Tibial nerve (tissue), 4 donors: Measurements from ENCODE around the gene VWA7. TPM values are rescaled to one million over a fixed set of nuclear protein-coding genes. Genes with fewer than 3 reads are reported as not detected.

Source experiments
- DNase-seq, 2 donors: peaks; one replicate each; pipeline ENCODE4 v3.0.0-alpha.2; 2019; ENCODE audit warnings: low spot score in 2 of 2
- H3K27ac ChIP-seq, 4 donors: fragments of 200-600 bp; sonication (generic) in 3 of 4; one replicate each; pipeline ENCODE4 v1.5.1; 2017 to 2019; ENCODE audit warnings: mild to moderate bottlenecking in 1 of 4
- H3K27me3 ChIP-seq, 2 donors: fragments of 200-600 bp; sonication (generic) in 1 of 2; one replicate each; pipeline versions ENCODE4 v1.5.1 to v1.6.0; 2017 to 2019
- H3K36me3 ChIP-seq, 3 donors: fragments of 200-600 bp; sonication (generic); one replicate each; pipeline ENCODE4 v1.5.1; 2018 to 2019
- H3K4me1 ChIP-seq, 4 donors: fragments of 200-600 bp; sonication (generic) in 3 of 4; one replicate each; pipeline ENCODE4 v1.5.1; 2017 to 2019
- H3K4me3 ChIP-seq, 4 donors: fragments of 200-600 bp; sonication (generic) in 3 of 4; one replicate each; pipeline ENCODE4 v1.5.1; 2017 to 2019; ENCODE audit warnings: mild to moderate bottlenecking in 1 of 4, moderate library complexity in 1 of 4
- H3K9me3 ChIP-seq, 4 donors: fragments of 200-600 bp; sonication (generic) in 3 of 4; one replicate each; pipeline ENCODE4 v1.5.1; 2017 to 2019
- CTCF ChIP-seq, 5 experiments: fragments of 200-600 bp in 3 of 5; fragments of 450-650 bp in 2 of 5; sonication (generic) in 3 of 5; IDR thresholded peaks; one replicate each; pipeline ENCODE4 v1.5.1; 2016 to 2019; ENCODE audit warnings: antibody characterized with exemption in 5 of 5, mild to moderate bottlenecking in 3 of 5, moderate library complexity in 2 of 5
- EP300 ChIP-seq, 2 donors: sonication (generic); formaldehyde crosslinking; IDR thresholded peaks; one replicate each; pipeline ENCODE4 v1.6.1; 2017; ENCODE audit warnings: antibody characterized with exemption in 2 of 2, mild to moderate bottlenecking in 1 of 2
- POLR2A ChIP-seq, 2 donors: fragments of 450-650 bp; IDR thresholded peaks; one replicate each; pipeline ENCODE4 v1.6.1; 2017; ENCODE audit warnings: antibody characterized with exemption in 2 of 2, mild to moderate bottlenecking in 2 of 2, moderate library complexity in 2 of 2
- WGBS, 2 donors: methylation state at CpG; one replicate each; pipeline ENCODE4 v1.1.5; 2018; 5-methylcytosine and 5-hydroxymethylcytosine counted together
- total RNA-seq, 4 donors: library from RNA; depleted of rRNA; stranded (reverse); fragments of >200 nt; gene quantifications; one replicate each; pipeline ENCODE4 v1.1.0, GENCODE V29; 2016

Gene VWA7
- total RNA-seq, 4 donors from 2014 or later = 0.21 to 0.66 (median 0.35) TPM

DNA sequence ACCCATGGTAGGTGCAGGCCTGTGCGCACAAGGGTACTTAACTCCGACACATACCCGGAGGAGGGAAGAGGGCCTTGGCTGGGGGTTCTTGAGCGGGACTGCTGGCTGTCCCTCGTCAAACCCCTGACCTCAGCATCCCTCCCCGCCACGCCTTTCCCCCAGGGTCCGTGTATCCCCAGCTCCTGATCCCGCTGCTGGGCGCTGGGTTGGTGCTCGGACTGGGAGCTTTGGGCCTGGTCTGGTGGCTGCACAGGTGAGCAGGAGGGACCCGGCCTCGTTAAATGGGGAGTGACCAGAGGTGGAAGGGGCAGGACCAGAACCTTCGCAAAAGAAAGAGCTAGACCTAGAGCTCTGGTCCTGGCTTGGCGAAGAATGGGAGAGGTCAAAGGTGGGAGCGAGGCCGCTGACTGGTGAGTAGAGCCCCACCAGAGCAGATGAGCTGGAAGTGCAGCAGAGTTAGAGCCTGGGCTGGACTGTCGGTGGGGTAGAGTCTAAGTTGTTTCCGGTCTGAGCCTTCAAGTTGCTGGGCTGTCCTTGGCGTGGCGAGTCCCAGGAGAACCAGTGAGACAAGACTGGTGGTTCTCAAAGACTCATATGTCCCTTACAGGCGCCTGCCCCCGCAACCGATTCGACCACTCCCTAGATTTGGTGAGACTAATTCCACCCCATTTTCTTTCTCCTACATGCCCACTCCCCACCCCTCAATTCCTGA lies 53.0 kb downstream of the VWA7 start:
- Histone ChIP-seq H3K36me3 (peaks cover 0 to 31% (median 0%) of the 10 kb centered on the region in 3 donors), H3K9me3 (no peaks in the 10 kb centered on the region), H3K4me1 (peaks cover 0 to 30% (median 16%) of the 10 kb centered on the region in 4 donors), H3K27ac (no peak overlapping the region), H3K4me3 (no peak overlapping the region), H3K27me3 (no peaks in the 10 kb centered on the region)
- WGBS, 2 donors = 71 to 80% methylated on average over 25 of the region's 25 CpGs
- no peak for TF ChIP-seq CTCF (IDR thresholded peaks at IDR 0.05)
- TF ChIP-seq EP300 (IDR thresholded peaks at IDR 0.05) = no peak
- TF ChIP-seq POLR2A (IDR thresholded peaks at IDR 0.05) = no peak
- DNase-seq = no peak

DNA sequence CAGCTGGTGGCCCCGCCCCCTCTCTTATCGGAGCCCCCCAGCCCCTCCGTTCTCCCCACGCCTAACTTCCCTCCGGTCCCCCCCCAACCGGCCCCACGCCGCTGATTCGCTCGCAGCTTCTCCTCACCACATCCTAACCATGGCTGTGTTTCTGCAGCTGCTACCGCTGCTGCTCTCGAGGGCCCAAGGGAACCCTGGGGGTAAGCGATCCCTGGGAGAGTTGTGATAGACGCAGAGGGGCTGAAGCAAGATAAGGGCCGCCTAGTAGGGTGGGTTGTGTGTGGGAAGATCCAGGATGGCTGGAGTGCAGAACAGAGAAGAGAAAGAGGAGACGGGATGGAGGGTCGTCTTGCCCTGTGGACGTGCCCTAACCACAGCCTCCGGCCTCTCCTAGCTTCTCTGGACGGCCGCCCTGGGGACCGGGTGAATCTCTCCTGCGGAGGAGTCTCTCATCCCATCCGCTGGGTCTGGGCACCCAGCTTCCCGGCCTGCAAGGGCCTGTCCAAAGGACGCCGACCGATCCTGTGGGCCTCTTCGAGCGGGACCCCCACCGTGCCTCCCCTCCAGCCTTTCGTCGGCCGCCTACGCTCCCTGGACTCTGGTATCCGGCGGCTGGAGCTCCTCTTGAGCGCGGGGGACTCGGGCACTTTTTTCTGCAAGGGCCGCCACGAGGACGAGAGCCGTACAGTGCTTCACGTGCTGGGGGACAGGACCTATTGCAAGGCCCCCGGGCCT lies 53.7 kb downstream of the VWA7 start, which contains the start of gene MPIG6B:
Gene MPIG6B, plus strand, starts transcription at position 129 of the 735 bp plus-strand sequence. Its CDS starts 11 bp downstream, at position 140.
- Histone ChIP-seq H3K36me3 (peaks cover 0 to 31% (median 0%) of the 10 kb centered on the region in 3 donors), H3K27ac (no peak within 1 kb of the TSS), H3K9me3 (no peaks in the 10 kb centered on the region), H3K4me1 (peaks cover 0 to 23% (median 11%) of the 10 kb centered on the region in 4 donors), H3K27me3 (no peaks in the 10 kb centered on the region), H3K4me3 (no peak within 1 kb of the TSS)
- WGBS, 2 donors = 64 to 75% methylated on average over 36 to 46 of the region's 46 CpGs
- TF ChIP-seq EP300 (IDR thresholded peaks at IDR 0.05) = no peak
- TF ChIP-seq POLR2A (IDR thresholded peaks at IDR 0.05) = no peak
- TF ChIP-seq CTCF (IDR thresholded peaks at IDR 0.05) = no peak
- no peak for DNase-seq

DNA sequence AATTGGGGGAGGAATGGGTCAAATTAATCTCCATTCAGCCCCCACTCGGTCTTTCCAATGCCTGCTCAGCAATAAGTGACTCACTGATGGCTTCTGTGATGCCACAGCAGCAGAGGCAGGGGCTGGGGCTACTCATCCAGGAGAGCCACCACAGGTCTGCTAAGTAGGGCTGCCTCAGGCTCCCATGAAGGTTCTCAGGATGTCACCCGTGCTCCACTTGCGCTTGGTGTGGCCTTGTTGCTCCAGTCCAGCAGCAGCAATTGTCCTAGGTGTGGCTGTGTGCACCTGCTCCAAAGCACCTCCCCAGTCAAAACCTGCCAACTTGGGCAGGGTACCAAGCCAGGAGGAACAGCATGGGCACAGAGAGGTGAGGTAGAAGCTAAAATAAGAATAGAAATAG lies 55.0 kb downstream of the VWA7 start:
- Histone ChIP-seq H3K27ac (no peak overlapping the region), H3K36me3 (peaks cover 0 to 22% (median 0%) of the 10 kb centered on the region in 3 donors), H3K4me3 (no peak overlapping the region), H3K4me1 (peaks cover 0 to 10% (median under 1%) of the 10 kb centered on the region in 4 donors), H3K9me3 (no peaks in the 10 kb centered on the region), H3K27me3 (no peaks in the 10 kb centered on the region)
- DNase-seq = no peak
- WGBS, 2 donors = 82 to 84% methylated on average over 3 of the region's 3 CpGs
- TF ChIP-seq POLR2A (IDR thresholded peaks at IDR 0.05) (no peak), CTCF (IDR thresholded peaks at IDR 0.05) (no peak), EP300 (IDR thresholded peaks at IDR 0.05) (no peak)

DNA sequence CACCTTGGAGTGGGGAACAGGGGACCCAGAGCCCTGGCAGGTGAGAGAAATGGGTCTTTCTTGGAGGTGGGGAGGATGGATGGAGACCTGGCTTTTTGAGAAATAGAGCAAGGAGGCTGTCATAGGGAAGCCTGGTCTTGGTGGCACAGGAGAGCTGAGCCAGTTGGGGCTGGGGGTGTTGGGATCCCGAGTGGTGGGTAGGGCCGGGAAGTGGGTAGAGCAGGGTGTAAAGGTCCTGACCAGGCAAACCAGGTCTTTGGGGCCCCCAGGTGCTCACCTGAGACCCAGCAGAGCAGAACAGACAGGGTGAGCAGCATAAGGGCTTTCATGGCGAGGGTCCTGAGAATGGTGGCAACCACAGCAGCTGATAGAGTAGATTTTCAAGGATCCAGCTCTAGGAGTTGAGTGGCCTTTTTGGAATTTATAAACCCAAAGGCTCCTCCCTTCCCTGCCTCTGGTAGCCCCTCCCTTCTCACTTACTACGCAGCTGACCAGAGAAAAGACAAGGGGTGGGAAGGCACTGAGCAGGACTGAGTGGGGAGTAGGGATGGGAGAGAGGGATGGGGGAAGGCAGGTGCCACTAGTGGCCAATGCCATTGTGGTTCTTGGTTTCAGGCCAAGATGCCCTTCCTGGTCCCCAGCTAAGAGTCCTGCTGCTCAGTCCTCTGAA lies 55.6 kb downstream of the VWA7 start, which contains the start of gene LY6G6C:
Gene LY6G6C, minus strand, starts transcription at position 396 of the 670 bp plus-strand sequence. Its CDS starts 67 bp downstream, at position 329.
- WGBS, 2 donors = 71 to 74% methylated on average over 4 of the region's 4 CpGs
- no peak for DNase-seq
- no peak within 1 kb of the TSS for H3K27ac ChIP-seq

More for the DNA sequence above, 55.6 kb downstream of the VWA7 start, which contains the start of gene LY6G6C:
- Histone ChIP-seq H3K9me3 (no peaks in the 10 kb centered on the region), H3K4me1 (peaks cover 0 to 3% (median 0%) of the 10 kb centered on the region in 4 donors), H3K27me3 (no peaks in the 10 kb centered on the region), H3K36me3 (peaks cover 0 to 15% (median 0%) of the 10 kb centered on the region in 3 donors), H3K4me3 (no peak within 1 kb of the TSS)
- TF ChIP-seq EP300 (IDR thresholded peaks at IDR 0.05) (no peak), CTCF (IDR thresholded peaks at IDR 0.05) (no peak), POLR2A (IDR thresholded peaks at IDR 0.05) (no peak)
